ENCODE data around the gene SLC41A2. TPM values are rescaled to one million over a fixed set of nuclear protein-coding genes. Genes with fewer than 3 reads are reported as not detected.

SLC41A2 gene
- total and polyA plus RNA-seq, 2 of the 13 experiments (the other 11 are each of a cell fraction or from before 2014, with no cell fraction given), result 2.3 to 12.8 TPM

GRCh38 chr12:104998423-104999346 lies 40.6 kb upstream of the SLC41A2 start:
- TF ChIP-seq TFE3 (CRISPR knock-in tag; IDR thresholded peaks at IDR 0.05) (no peak), AGO2 (optimal IDR thresholded peaks at IDR 0.05; ENCODE audit: low read depth, low read length) (peak; percentile 30)
- intact Hi-C loops (cut with micrococcal nuclease; ENCODE audit: unreplicated experiment) (no loop called here), in situ Hi-C loops (cut with HindIII; ENCODE audit: extremely low pct_ligation_motif_present, low pct_unique_long_range_greater_than_20kb) (loop anchor here (25.0 kb wide), 1 partner anchor 389 kb away; no protein-coding TSS in a partner anchor)
- DNase-seq (ENCODE audit: low spot score), result no peak
- no peak overlapping the region for H3K9ac ChIP-seq (ENCODE audit: insufficient read depth, low read depth, low read length)
- H3K4me3 ChIP-seq (replicated peaks in 1 of 3; ENCODE audit: insufficient read depth in 1 of 3, low read depth in 2 of 3, low read length in 3 of 3), result no peak overlapping the region
- H2AFZ ChIP-seq (ENCODE audit: low read length), result no peak overlapping the region
- H3K27me3 ChIP-seq (ENCODE audit: control insufficient read depth in 1 of 2, insufficient read depth in 2 of 2, low read length in 2 of 2), result no peaks in the 10 kb centered on the region
- H3K36me3 ChIP-seq (replicated peaks in 1 of 2; ENCODE audit: control insufficient read depth in 1 of 2, insufficient read depth in 2 of 2, low read length in 2 of 2), result peaks cover 12 to 43% of the 10 kb centered on the region in 2 experiments; a peak in 4 of 5 replicates
- H3K4me2 ChIP-seq (ENCODE audit: low read depth, low read length), result no peak overlapping the region
- H3K9me3 ChIP-seq (ENCODE audit: low read length), result no peaks in the 10 kb centered on the region
- H4K20me1 ChIP-seq (ENCODE audit: insufficient read depth, low read length), result no peaks in the 10 kb centered on the region
- BruUV-seq (replicated peaks), result no TSS peak
- FAIRE-seq, result no peak
- no peak overlapping the region for H3K27ac ChIP-seq (ENCODE audit: extremely low read length, insufficient read depth, low read length)
- no peak; the same call in 2 of the 3 replicates for ATAC-seq
- H3K79me2 ChIP-seq (ENCODE audit: insufficient read depth, low read length), result no peaks in the 10 kb centered on the region
- ChIA-PET CTCF (ENCODE audit: low intra/inter-chr PET ratio, low total read pairs) (no interaction called here), POLR2A (no interaction called here)
- 92% methylated on average over 8 of the region's 15 CpGs for WGBS (ENCODE audit: low lambda C conversion rate)
- H3K4me1 ChIP-seq (ENCODE audit: insufficient read depth, low read length), result no peaks in the 10 kb centered on the region

- Histone ChIP-seq H4K20me1 (ENCODE audit: insufficient read depth, low read length) (no peaks in the 10 kb centered on the region), H2AFZ (ENCODE audit: low read length) (no peak overlapping the region), H3K79me2 (ENCODE audit: insufficient read depth, low read length) (no peaks in the 10 kb centered on the region), H3K27ac (ENCODE audit: extremely low read length, insufficient read depth, low read length) (no peak overlapping the region), H3K36me3 (replicated peaks in 1 of 2; ENCODE audit: control insufficient read depth in 1 of 2, insufficient read depth in 2 of 2, low read length in 2 of 2) (peaks cover 12 to 40% of the 10 kb centered on the region in 2 experiments; a peak in 4 of 5 replicates), H3K27me3 (ENCODE audit: control insufficient read depth in 1 of 2, insufficient read depth in 2 of 2, low read length in 2 of 2) (no peaks in the 10 kb centered on the region), H3K4me3 (replicated peaks in 1 of 3; ENCODE audit: insufficient read depth in 1 of 3, low read depth in 2 of 3, low read length in 3 of 3) (no peak overlapping the region), H3K9me3 (ENCODE audit: low read length) (no peaks in the 10 kb centered on the region), H3K4me1 (ENCODE audit: insufficient read depth, low read length) (no peaks in the 10 kb centered on the region), H3K4me2 (ENCODE audit: low read depth, low read length) (no peak overlapping the region), H3K9ac (ENCODE audit: insufficient read depth, low read depth, low read length) (no peak overlapping the region)
- intact Hi-C loops (cut with micrococcal nuclease; ENCODE audit: unreplicated experiment), result no loop called here
- POLR2A ChIA-PET, result no interaction called here
- in situ Hi-C loops (cut with HindIII; ENCODE audit: extremely low pct_ligation_motif_present, low pct_unique_long_range_greater_than_20kb), result loop anchor here (25.0 kb wide), 1 partner anchor 390 kb away; no protein-coding TSS in a partner anchor
- 96% methylated on average over 3 of the region's 3 CpGs for WGBS (ENCODE audit: low lambda C conversion rate)
- TF ChIP-seq ELK4 (CRISPR knock-in tag; IDR thresholded peaks at IDR 0.05; ENCODE audit: borderline replicate concordance), result no peak
- no peak for TF ChIP-seq ZNF546 (CRISPR knock-in tag; conservative IDR thresholded peaks at IDR 0.05)
- no peak for TF ChIP-seq KLF11 (CRISPR knock-in tag; IDR thresholded peaks at IDR 0.05)
- no peak for TF ChIP-seq MYC (CRISPR knock-in tag; IDR thresholded peaks at IDR 0.05; ENCODE audit: borderline replicate concordance)
- TF ChIP-seq PCBP1 (IDR thresholded peaks at IDR 0.05; ENCODE audit: borderline replicate concordance, low read depth, low read length), result no peak
- no peak for TF ChIP-seq ZNF562 (CRISPR knock-in tag; IDR thresholded peaks at IDR 0.05; ENCODE audit: borderline replicate concordance)
- no peak for TF ChIP-seq ZNF430 (CRISPR knock-in tag; IDR thresholded peaks at IDR 0.05)
- no peak for TF ChIP-seq RFX3 (CRISPR knock-in tag; IDR thresholded peaks at IDR 0.05)
- ATAC-seq (no peak), FAIRE-seq (no peak), DNase-seq (ENCODE audit: low spot score) (no peak)
- BruUV-seq (replicated peaks), result no TSS peak
- CTCF ChIA-PET (ENCODE audit: low intra/inter-chr PET ratio, low total read pairs), result no interaction called here
Observed at GRCh38 chr12:104997541-104997940, 39.5 kb upstream of the SLC41A2 start.

Data from HepG2 (cell line).